ENCODE data around the gene PDZD4. TPM values are rescaled to one million over a fixed set of nuclear protein-coding genes. Genes with fewer than 3 reads are reported as not detected.

PDZD4 gene
- total RNA-seq, 1 experiment from 2014 or later, result 120 TPM

- TF ChIP-seq ZNF281 (CRISPR knock-in tag; IDR thresholded peaks at IDR 0.05) (no peak), NR2C2 (CRISPR knock-in tag; IDR thresholded peaks at IDR 0.05) (no peak), OVOL2 (CRISPR knock-in tag; IDR thresholded peaks at IDR 0.05; ENCODE audit: borderline replicate concordance) (no peak), HMGA2 (CRISPR knock-in tag; IDR thresholded peaks at IDR 0.05) (no peak), NFATC4 (CRISPR knock-in tag; IDR thresholded peaks at IDR 0.05) (no peak), NR3C1 (CRISPR knock-in tag; conservative IDR thresholded peaks at IDR 0.05; ENCODE audit: low read depth) (no peak), RORB (CRISPR knock-in tag; IDR thresholded peaks at IDR 0.05) (no peak), NR1H2 (CRISPR knock-in tag; IDR thresholded peaks at IDR 0.05) (no peak), ERG (CRISPR knock-in tag; IDR thresholded peaks at IDR 0.05) (no peak)
These were observed 23.0 kb upstream of the PDZD4 start (continued) for GRCh38 chrX:153853180-153853901.

- H3K27ac Mint-ChIP-seq, result no peak overlapping the region
- DNase-seq (ENCODE audit: low spot score), result no peak
- H3K4me3 Mint-ChIP-seq, result no peak overlapping the region
- ChIA-PET CTCF (no interaction called here), POLR2A (no interaction called here)
- TF ChIP-seq MXD4 (CRISPR knock-in tag; IDR thresholded peaks at IDR 0.05; ENCODE audit: borderline replicate concordance) (no peak), ATF2 (CRISPR knock-in tag; IDR thresholded peaks at IDR 0.05; ENCODE audit: borderline replicate concordance, low read depth) (no peak), ZNF219 (CRISPR knock-in tag; IDR thresholded peaks at IDR 0.05; ENCODE audit: borderline replicate concordance) (no peak), AR (CRISPR knock-in tag; IDR thresholded peaks at IDR 0.05) (no peak)
- H3K27me3 Mint-ChIP-seq (ENCODE audit: low read depth), result peaks cover 41% of the 10 kb centered on the region
- no peaks in the 10 kb centered on the region for H3K9me3 Mint-ChIP-seq
- H3K4me1 Mint-ChIP-seq, result peaks cover 49% of the 10 kb centered on the region
- no peak for ATAC-seq
- no peaks in the 10 kb centered on the region for H3K36me3 Mint-ChIP-seq
These were observed 21.6 kb upstream of the PDZD4 start for GRCh38 chrX:153851981-153852380.

- POLR2A ChIA-PET, result no interaction called here
- Mint-ChIP-seq H3K36me3 (no peaks in the 10 kb centered on the region), H3K9me3 (no peaks in the 10 kb centered on the region), H3K27me3 (ENCODE audit: low read depth) (peaks cover 35% of the 10 kb centered on the region), H3K4me1 (peaks cover 56% of the 10 kb centered on the region), H3K27ac (peak overlapping the region; percentile 97), H3K4me3 (no peak overlapping the region)
- CTCF ChIA-PET, result interaction anchor here (0.9 to 2.1 kb wide), 3 partner anchors 29 to 54 kb away, joined by 3 to 5 read pairs (median 3); partner anchors contain the start of genes IDH3G and SSR4
- DNase-seq (ENCODE audit: low spot score), result no peak
- ATAC-seq, result peak; percentile 70
- TF ChIP-seq ATF2 (CRISPR knock-in tag; IDR thresholded peaks at IDR 0.05; ENCODE audit: borderline replicate concordance, low read depth) (no peak), PRDM15 (CRISPR knock-in tag; IDR thresholded peaks at IDR 0.05) (peak; percentile 86), ZNF281 (CRISPR knock-in tag; IDR thresholded peaks at IDR 0.05) (no peak), ZBTB21 (CRISPR knock-in tag; IDR thresholded peaks at IDR 0.05; ENCODE audit: borderline replicate concordance) (no peak)
These were observed 18.0 kb upstream of the PDZD4 start for GRCh38 chrX:153848325-153848724.

Data from WTC11 (cell line).